ENCODE results near the gene CDHR4.
"Not testable (repeated sequence)": the region's sequence is repeated elsewhere in the genome, so short reads cannot be mapped to it uniquely, and the experiment has no call there.

CDHR4 gene

DNA sequence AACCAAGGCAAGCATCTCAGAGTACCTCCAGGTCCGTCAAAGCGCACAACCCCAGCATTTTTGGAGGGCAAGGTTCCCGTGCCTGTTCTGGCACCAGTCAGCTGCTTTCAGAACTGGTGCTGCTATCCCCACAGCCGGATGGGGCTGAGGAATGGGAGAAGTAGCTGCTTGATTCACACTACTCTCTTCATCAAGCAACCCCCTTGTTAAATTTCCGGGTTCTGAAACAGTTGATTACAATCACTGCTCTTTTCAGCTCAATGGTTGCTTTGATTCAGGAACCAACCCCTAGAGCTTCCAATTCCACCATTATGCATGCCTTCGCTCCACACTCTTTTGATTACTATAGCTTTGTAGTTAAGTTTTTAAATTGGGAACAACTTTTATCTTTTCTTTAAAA is 26.3 kb upstream of the CDHR4 start:
- H3K27me3 ChIP-seq (ENCODE audit: control insufficient read depth in 5 of 5, insufficient read depth in 4 of 5, low read length in 5 of 5): no peaks in the 10 kb centered on the region
- H3K27ac ChIP-seq (ENCODE audit: low read depth, low read length): no peak overlapping the region
- no peaks in the 10 kb centered on the region for H3K4me1 ChIP-seq (ENCODE audit: control insufficient read depth in 5 of 5, insufficient read depth in 5 of 5, low read length in 5 of 5)
- no peaks in the 10 kb centered on the region for H3K9me3 ChIP-seq (ENCODE audit: control insufficient read depth in 5 of 5, low read length in 5 of 5)
- no peak overlapping the region for H3K9ac ChIP-seq (ENCODE audit: low read length in 5 of 5)
- H3K4me3 ChIP-seq (ENCODE audit: low read depth in 1 of 5, low read length in 5 of 5): no peak overlapping the region
- peaks cover 0 to 13% (median 3%) of the 10 kb centered on the region in 5 donors for H3K36me3 ChIP-seq (ENCODE audit: control insufficient read depth in 5 of 5, insufficient read depth in 5 of 5, low read length in 5 of 5)

GRCh38 chr3:49823131-49823530 is 23.5 kb upstream of the CDHR4 start:
- not testable (repeated sequence) for H3K9ac ChIP-seq (ENCODE audit: low read length in 5 of 5); H3K9me3 ChIP-seq (ENCODE audit: control insufficient read depth in 5 of 5, low read length in 5 of 5); H3K27ac ChIP-seq (ENCODE audit: low read depth, low read length); H3K4me3 ChIP-seq (ENCODE audit: low read depth in 1 of 5, low read length in 5 of 5); H3K4me1 ChIP-seq (ENCODE audit: control insufficient read depth in 5 of 5, insufficient read depth in 5 of 5, low read length in 5 of 5); H3K27me3 ChIP-seq (ENCODE audit: control insufficient read depth in 5 of 5, insufficient read depth in 4 of 5, low read length in 5 of 5); H3K36me3 ChIP-seq (ENCODE audit: control insufficient read depth in 5 of 5, insufficient read depth in 5 of 5, low read length in 5 of 5)

GRCh38 chr3:49813497-49814174 is 14.0 kb upstream of the CDHR4 start, which contains the start of gene UBA7:
TSS of gene UBA7 (minus strand) at chr3:49813953. CDS start at chr3:49813787, 166 bp downstream.
- Histone ChIP-seq H3K9ac (ENCODE audit: low read length in 5 of 5) (peak within 1 kb of the TSS; percentile 69 to 79 (median 77)), H3K9me3 (ENCODE audit: control insufficient read depth in 5 of 5, low read length in 5 of 5) (no peaks in the 10 kb centered on the region), H3K27ac (ENCODE audit: low read depth, low read length) (peak within 1 kb of the TSS; percentile 59), H3K36me3 (ENCODE audit: control insufficient read depth in 5 of 5, insufficient read depth in 5 of 5, low read length in 5 of 5) (peaks cover 0 to 39% (median 35%) of the 10 kb centered on the region in 5 donors), H3K4me3 (ENCODE audit: low read depth in 1 of 5, low read length in 5 of 5) (peak within 1 kb of the TSS; percentile 67 to 96 (median 84)), H3K27me3 (ENCODE audit: control insufficient read depth in 5 of 5, insufficient read depth in 4 of 5, low read length in 5 of 5) (no peaks in the 10 kb centered on the region), H3K4me1 (ENCODE audit: control insufficient read depth in 5 of 5, insufficient read depth in 5 of 5, low read length in 5 of 5) (peaks cover 10 to 43% (median 29%) of the 10 kb centered on the region in 5 donors)

DNA sequence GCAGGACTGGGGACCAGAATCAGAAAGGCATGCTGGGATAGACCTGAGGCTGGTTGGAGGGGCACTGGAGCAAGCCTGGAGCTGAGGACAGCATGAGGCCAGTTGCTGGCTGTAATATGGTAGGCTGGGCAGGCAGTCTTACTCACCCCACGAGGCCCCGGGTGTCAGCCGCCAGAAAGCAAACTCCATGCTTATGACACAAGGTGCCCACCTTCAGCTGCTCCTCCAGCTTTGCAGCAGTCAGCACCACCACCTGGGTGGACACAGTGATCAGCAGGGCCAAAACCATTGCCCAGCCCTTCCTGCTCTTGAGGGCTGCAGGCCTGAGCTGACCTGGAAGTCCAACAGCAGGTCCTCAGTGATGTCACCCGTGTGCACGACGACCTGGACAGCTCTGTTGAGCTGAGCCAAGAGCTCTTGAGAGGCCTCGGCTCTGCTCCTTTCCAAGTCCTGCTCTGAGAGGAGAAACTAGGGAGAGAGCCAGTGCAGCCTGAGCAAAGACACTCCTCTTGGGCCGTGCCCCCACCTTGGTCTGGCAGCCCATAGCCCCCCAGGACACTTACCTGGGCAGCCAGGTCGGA is 13.3 kb upstream of the CDHR4 start:
- peak overlapping the region; percentile 67 to 86 (median 78) for H3K4me3 ChIP-seq (ENCODE audit: low read depth in 1 of 5, low read length in 5 of 5)
- no peak overlapping the region for H3K27ac ChIP-seq (ENCODE audit: low read depth, low read length)
- no peaks in the 10 kb centered on the region for H3K9me3 ChIP-seq (ENCODE audit: control insufficient read depth in 5 of 5, low read length in 5 of 5)
- peaks cover 0 to 45% (median 38%) of the 10 kb centered on the region in 5 donors for H3K36me3 ChIP-seq (ENCODE audit: control insufficient read depth in 5 of 5, insufficient read depth in 5 of 5, low read length in 5 of 5)
- peak overlapping the region in 4 of 5 donors; percentile 69 to 79 (median 74) for H3K9ac ChIP-seq (ENCODE audit: low read length in 5 of 5)
- H3K27me3 ChIP-seq (ENCODE audit: control insufficient read depth in 5 of 5, insufficient read depth in 4 of 5, low read length in 5 of 5): no peaks in the 10 kb centered on the region
- H3K4me1 ChIP-seq (ENCODE audit: control insufficient read depth in 5 of 5, insufficient read depth in 5 of 5, low read length in 5 of 5): peaks cover 10 to 48% (median 29%) of the 10 kb centered on the region in 5 donors

DNA sequence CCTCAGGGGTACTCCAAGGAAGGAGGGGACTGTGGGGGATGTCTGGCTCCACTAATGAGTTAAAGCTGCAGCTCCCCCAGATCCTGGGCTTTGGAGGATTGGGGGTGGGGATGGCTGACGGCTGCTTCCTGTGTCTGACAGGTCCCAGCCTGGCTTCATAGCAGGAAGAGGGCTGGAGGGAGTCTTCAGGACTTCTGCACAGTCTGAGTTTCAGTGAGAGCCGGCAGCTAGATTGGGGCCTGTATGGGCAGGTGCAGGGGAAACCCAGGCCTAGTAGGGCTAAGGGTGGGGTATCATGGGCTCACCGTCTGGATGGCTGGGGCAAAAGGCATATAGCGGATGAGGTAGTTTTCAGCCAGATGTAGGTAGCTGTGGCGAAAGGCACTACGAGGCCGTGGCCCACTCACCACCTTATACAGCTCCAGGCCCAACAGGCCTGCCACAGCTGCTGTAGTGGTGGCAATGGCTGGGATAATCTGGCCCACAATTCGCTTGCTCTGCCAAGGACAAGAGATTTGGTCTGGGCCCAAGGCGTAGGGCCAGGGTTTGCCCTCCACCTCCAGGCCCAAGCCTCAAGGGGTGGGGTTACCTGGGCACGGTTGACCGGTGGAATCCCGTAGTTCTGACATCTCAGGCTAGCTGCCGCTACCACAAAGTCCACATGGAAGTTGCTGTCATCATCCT is 7.9 kb upstream of the CDHR4 start:
- H3K4me3 ChIP-seq (ENCODE audit: low read depth in 1 of 5, low read length in 5 of 5): no peak overlapping the region
- H3K36me3 ChIP-seq (ENCODE audit: control insufficient read depth in 5 of 5, insufficient read depth in 5 of 5, low read length in 5 of 5): peaks cover 0 to 50% (median 43%) of the 10 kb centered on the region in 5 donors
- no peaks in the 10 kb centered on the region for H3K9me3 ChIP-seq (ENCODE audit: control insufficient read depth in 5 of 5, low read length in 5 of 5)
- no peak overlapping the region for H3K27ac ChIP-seq (ENCODE audit: low read depth, low read length)
- peaks cover 17 to 79% (median 59%) of the 10 kb centered on the region in 5 donors for H3K4me1 ChIP-seq (ENCODE audit: control insufficient read depth in 5 of 5, insufficient read depth in 5 of 5, low read length in 5 of 5)
- H3K9ac ChIP-seq (ENCODE audit: low read length in 5 of 5): no peak overlapping the region
- H3K27me3 ChIP-seq (ENCODE audit: control insufficient read depth in 5 of 5, insufficient read depth in 4 of 5, low read length in 5 of 5): no peaks in the 10 kb centered on the region

DNA sequence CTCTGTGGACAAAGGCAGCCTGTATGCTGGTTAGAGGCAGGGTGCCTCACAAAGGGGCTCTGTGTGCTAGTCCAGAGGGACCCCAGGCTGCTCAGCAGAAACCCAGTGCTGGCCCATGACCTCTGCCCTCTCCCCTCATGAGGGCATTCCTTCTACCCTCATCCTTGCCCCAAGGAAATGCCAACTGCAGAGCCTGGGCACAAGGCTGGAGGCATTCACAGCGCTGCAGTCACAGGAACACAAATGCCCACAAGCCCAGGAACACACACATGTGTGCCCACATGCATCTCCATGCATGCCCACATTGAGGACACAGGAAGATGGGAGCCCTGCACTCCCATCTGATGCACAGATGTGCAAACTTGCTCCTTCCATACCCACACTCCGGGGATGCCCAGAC is 7.2 kb upstream of the CDHR4 start:
- Histone ChIP-seq H3K36me3 (ENCODE audit: control insufficient read depth in 5 of 5, insufficient read depth in 5 of 5, low read length in 5 of 5) (peaks cover 0 to 44% (median 37%) of the 10 kb centered on the region in 5 donors), H3K27ac (ENCODE audit: low read depth, low read length) (peak overlapping the region; percentile 54), H3K27me3 (ENCODE audit: control insufficient read depth in 5 of 5, insufficient read depth in 4 of 5, low read length in 5 of 5) (no peaks in the 10 kb centered on the region), H3K9ac (ENCODE audit: low read length in 5 of 5) (peak overlapping the region in 1 of 5 donors; percentile 36), H3K4me1 (ENCODE audit: control insufficient read depth in 5 of 5, insufficient read depth in 5 of 5, low read length in 5 of 5) (peaks cover 16 to 76% (median 55%) of the 10 kb centered on the region in 5 donors), H3K9me3 (ENCODE audit: control insufficient read depth in 5 of 5, low read length in 5 of 5) (no peaks in the 10 kb centered on the region), H3K4me3 (ENCODE audit: low read depth in 1 of 5, low read length in 5 of 5) (peak overlapping the region in 2 of 5 donors; percentile 8 to 46)

GRCh38 chr3:49805897-49806701 is 6.4 kb upstream of the CDHR4 start:
- no peaks in the 10 kb centered on the region for H3K27me3 ChIP-seq (ENCODE audit: control insufficient read depth in 5 of 5, insufficient read depth in 4 of 5, low read length in 5 of 5)
- peak overlapping the region; percentile 81 for H3K27ac ChIP-seq (ENCODE audit: low read depth, low read length)
- H3K9me3 ChIP-seq (ENCODE audit: control insufficient read depth in 5 of 5, low read length in 5 of 5): no peaks in the 10 kb centered on the region
- peak overlapping the region in 3 of 5 donors; percentile 1 to 68 (median 36) for H3K9ac ChIP-seq (ENCODE audit: low read length in 5 of 5)
- peaks cover 0 to 37% (median 29%) of the 10 kb centered on the region in 5 donors for H3K36me3 ChIP-seq (ENCODE audit: control insufficient read depth in 5 of 5, insufficient read depth in 5 of 5, low read length in 5 of 5)
- H3K4me3 ChIP-seq (ENCODE audit: low read depth in 1 of 5, low read length in 5 of 5): peak overlapping the region; percentile 2 to 88 (median 44)
- H3K4me1 ChIP-seq (ENCODE audit: control insufficient read depth in 5 of 5, insufficient read depth in 5 of 5, low read length in 5 of 5): peaks cover 16 to 68% (median 53%) of the 10 kb centered on the region in 5 donors

DNA sequence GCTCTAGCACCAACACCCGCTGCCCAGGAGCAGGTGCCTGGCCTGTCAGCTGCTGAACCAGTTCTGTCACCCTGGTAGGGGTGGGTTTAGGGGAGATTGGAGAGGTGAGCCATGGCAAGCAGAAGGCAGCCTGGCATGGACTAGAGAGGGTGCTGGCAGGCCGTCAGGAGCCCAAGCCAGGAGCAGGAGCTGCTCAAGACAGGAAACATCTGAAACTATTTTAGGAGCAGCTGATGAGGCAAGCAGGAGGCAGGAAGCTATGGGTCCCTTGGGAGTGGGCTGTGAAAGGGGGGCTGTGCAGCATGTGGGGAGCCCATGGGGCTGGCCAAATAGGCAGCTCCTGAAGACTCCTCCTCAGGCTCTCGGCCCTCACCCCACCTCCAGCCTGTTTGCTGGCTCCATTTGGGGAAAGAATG is 5.7 kb upstream of the CDHR4 start:
- Histone ChIP-seq H3K27ac (ENCODE audit: low read depth, low read length) (peak overlapping the region; percentile 81), H3K9ac (ENCODE audit: low read length in 5 of 5) (peak overlapping the region in 3 of 5 donors; percentile 1 to 68 (median 31)), H3K4me3 (ENCODE audit: low read depth in 1 of 5, low read length in 5 of 5) (peak overlapping the region; percentile 2 to 90 (median 88)), H3K9me3 (ENCODE audit: control insufficient read depth in 5 of 5, low read length in 5 of 5) (no peaks in the 10 kb centered on the region), H3K36me3 (ENCODE audit: control insufficient read depth in 5 of 5, insufficient read depth in 5 of 5, low read length in 5 of 5) (peaks cover 0 to 29% (median 22%) of the 10 kb centered on the region in 5 donors), H3K27me3 (ENCODE audit: control insufficient read depth in 5 of 5, insufficient read depth in 4 of 5, low read length in 5 of 5) (no peaks in the 10 kb centered on the region), H3K4me1 (ENCODE audit: control insufficient read depth in 5 of 5, insufficient read depth in 5 of 5, low read length in 5 of 5) (peaks cover 16 to 65% (median 53%) of the 10 kb centered on the region in 5 donors)

- Histone ChIP-seq H3K4me3 (ENCODE audit: low read depth in 1 of 5, low read length in 5 of 5) (peak overlapping the region; percentile 63 to 92 (median 88)), H3K27me3 (ENCODE audit: control insufficient read depth in 5 of 5, insufficient read depth in 4 of 5, low read length in 5 of 5) (no peaks in the 10 kb centered on the region), H3K36me3 (ENCODE audit: control insufficient read depth in 5 of 5, insufficient read depth in 5 of 5, low read length in 5 of 5) (peaks cover 0 to 20% (median 12%) of the 10 kb centered on the region in 5 donors), H3K9me3 (ENCODE audit: control insufficient read depth in 5 of 5, low read length in 5 of 5) (no peaks in the 10 kb centered on the region), H3K4me1 (ENCODE audit: control insufficient read depth in 5 of 5, insufficient read depth in 5 of 5, low read length in 5 of 5) (peaks cover 16 to 66% (median 53%) of the 10 kb centered on the region in 5 donors), H3K27ac (ENCODE audit: low read depth, low read length) (peak overlapping the region; percentile 81), H3K9ac (ENCODE audit: low read length in 5 of 5) (peak overlapping the region; percentile 28 to 64 (median 54))
These were observed 4.7 kb upstream of the CDHR4 start for GRCh38 chr3:49804141-49805041.
